Measurements from ENCODE around the gene PATL2.
"Not testable (repeated sequence)": the region's sequence is repeated elsewhere in the genome, so short reads cannot be mapped to it uniquely, and the experiment has no call there.

The PATL2 gene

DNA sequence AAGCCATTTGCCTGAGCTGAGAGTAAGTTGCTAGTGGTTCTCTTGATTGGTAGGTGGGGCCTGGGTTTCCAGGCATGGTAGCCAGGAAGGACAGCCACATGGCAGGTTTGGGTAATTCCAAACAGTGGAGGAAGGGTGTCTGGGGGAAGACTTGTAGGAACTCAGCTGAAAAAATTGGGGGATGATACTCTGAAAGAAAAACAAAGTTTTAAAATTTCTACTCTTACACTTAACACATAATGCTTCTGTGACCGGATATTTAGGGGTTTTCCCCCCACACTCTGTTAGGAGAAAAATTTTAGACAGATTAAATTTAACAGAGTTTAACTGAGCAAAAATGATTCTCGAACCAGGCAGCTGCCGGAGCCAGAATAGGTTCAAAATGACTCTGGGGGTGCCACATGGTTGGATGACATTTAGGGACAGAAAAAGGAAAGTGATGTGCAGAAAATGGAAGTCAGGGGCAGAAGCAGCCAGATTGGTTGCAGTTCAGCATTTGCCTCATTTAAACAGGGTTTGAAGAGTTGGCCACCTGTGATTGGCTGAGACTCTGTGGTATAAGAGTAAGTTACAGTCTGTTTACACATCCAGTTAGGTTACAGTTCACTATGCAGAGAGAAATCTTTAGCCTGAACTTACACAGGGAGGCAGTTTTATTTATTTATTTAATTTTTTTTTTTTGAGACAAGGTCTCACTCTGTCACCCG is 8.3 kb upstream of the PATL2 start:
- DNase-seq (ENCODE audit: low spot score): no peak

DNA sequence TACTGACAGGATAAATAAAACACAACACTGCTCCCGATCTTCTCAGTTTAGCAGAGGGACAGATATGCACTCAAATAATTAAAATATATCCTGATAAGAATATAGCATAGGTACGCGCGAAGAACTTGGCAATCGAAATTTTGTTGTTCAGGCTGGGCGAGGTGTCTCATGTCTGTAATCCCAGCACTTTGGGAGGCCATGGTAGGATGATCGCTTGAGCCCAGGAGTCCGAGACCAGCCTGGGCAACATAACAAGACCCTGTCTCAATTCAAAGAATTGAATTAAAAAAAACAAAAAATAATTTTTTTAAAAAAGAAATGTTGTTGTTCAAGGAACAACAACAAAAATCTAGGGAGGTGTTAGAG is 7.8 kb upstream of the PATL2 start:
- DNase-seq (ENCODE audit: low spot score): no peak

DNA sequence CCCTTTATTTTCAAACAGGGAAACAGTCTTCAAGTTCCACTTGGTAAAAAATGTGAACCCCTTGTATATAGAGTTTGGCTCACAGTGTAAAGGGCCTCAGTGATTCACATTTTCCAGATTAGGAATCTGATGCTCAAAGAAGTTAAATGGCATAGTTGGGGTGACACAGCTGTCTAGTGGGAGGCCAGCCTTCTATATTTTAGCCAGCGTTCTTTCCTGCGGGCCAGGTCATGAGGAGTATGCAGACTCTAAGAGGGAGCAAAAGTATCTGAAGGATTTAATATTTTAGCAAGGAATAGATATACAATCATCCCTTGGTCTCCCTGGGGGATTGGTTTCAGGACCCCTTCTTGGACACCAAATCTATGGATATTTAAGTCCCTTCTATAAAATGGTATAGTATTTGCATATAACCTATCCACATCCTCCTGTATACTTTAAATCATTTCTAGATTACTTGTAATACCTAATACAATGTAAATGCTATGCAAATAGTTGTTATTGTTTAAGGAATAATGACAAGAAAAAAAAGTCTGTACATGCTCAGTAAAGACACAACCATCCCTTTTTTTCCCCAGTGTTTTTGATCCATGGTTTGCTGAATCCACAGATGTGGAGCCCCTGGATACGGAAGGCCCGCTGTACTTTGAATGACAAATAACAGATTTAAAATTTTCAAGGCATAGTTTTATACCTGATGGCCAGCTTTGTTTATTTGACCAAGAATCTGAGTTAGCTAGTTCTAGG is 7.2 kb upstream of the PATL2 start:
- no peak for DNase-seq (ENCODE audit: low spot score)

DNA sequence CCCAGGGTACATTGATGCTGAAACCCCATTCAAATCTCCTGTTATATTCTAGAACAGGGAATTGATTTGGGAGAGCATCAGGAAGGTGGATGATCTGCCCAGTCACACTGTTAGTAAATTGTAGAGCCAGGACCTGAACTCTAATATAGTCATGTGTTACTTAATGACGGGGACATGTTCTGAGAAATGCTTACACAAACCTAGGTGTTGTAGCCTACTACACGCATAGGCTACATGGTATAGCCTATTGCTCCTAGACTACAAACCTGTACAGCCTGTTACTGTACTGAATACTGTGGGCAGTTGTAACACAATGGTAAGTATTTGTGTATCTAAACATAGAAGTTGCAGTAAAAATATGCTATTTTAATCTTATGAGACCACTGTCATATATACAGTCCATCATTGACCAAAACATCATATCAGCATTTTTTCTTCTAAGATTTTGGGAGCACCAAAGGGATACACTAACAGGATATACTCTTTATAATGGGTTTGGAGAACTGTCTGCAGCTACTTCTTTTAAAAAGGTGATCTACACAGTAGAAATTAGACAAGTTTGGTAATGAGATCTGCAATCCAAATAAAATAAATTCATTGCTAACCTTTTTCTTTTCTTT is 6.0 kb upstream of the PATL2 start:
- no peak for DNase-seq (ENCODE audit: low spot score)

DNA sequence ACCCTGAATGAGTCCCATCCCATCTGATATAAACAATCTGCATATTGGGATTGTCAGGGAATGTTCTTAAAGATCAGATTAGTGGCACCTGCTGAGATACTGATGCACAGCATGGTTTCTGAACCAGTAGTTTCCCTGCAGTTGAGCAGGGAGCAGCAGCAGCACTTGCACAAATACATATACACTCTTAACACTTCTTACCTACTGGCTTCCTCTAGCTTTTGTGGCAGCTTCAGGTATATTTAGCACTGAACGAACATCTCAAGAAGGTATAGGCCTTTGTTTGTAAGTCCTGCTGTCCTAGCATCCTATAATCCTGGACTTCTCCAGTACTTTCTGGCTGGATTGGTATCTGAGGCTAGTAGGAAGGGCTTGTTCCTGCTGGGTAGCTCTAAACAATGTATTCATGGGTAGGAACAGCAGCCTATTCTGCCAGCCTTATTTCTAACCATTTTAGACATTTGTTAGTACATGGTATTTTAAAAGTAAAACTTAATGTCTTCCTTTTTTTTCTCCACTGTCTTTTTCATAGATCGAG is 4.7 kb upstream of the PATL2 start:
- no peak for DNase-seq (ENCODE audit: low spot score)

DNA sequence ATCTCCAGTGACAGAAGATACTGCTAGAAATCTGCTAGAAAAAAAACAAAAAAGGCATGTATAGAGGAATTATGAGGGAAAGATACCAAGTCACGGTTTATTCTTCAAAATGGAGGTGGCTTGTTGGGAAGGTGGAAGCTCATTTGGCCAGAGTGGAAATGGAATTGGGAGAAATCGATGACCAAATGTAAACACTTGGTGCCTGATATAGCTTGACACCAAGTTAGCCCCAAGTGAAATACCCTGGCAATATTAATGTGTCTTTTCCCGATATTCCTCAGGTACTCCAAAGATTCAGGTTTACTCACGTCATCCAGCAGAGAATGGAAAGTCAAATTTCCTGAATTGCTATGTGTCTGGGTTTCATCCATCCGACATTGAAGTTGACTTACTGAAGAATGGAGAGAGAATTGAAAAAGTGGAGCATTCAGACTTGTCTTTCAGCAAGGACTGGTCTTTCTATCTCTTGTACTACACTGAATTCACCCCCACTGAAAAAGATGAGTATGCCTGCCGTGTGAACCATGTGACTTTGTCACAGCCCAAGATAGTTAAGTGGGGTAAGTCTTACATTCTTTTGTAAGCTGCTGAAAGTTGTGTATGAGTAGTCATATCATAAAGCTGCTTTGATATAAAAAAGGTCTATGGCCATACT is 4.1 kb upstream of the PATL2 start:
- no peak for DNase-seq (ENCODE audit: low spot score)

DNA sequence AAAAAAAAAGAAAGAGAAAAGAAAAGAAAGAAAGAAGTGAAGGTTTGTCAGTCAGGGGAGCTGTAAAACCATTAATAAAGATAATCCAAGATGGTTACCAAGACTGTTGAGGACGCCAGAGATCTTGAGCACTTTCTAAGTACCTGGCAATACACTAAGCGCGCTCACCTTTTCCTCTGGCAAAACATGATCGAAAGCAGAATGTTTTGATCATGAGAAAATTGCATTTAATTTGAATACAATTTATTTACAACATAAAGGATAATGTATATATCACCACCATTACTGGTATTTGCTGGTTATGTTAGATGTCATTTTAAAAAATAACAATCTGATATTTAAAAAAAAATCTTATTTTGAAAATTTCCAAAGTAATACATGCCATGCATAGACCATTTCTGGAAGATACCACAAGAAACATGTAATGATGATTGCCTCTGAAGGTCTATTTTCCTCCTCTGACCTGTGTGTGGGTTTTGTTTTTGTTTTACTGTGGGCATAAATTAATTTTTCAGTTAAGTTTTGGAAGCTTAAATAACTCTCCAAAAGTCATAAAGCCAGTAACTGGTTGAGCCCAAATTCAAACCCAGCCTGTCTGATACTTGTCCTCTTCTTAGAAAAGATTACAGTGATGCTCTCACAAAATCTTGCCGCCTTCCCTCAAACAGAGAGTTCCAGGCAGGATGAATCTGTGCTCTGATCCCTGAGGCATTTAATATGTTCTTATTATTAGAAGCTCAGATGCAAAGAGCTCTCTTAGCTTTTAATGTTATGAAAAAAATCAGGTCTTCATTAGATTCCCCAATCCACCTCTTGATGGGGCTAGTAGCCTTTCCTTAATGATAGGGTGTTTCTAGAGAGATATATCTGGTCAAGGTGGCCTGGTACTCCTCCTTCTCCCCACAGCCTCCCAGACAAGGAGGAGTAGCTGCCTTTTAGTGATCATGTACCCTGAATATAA is 2.2 kb upstream of the PATL2 start:
- DNase-seq (ENCODE audit: low spot score): no peak

DNA sequence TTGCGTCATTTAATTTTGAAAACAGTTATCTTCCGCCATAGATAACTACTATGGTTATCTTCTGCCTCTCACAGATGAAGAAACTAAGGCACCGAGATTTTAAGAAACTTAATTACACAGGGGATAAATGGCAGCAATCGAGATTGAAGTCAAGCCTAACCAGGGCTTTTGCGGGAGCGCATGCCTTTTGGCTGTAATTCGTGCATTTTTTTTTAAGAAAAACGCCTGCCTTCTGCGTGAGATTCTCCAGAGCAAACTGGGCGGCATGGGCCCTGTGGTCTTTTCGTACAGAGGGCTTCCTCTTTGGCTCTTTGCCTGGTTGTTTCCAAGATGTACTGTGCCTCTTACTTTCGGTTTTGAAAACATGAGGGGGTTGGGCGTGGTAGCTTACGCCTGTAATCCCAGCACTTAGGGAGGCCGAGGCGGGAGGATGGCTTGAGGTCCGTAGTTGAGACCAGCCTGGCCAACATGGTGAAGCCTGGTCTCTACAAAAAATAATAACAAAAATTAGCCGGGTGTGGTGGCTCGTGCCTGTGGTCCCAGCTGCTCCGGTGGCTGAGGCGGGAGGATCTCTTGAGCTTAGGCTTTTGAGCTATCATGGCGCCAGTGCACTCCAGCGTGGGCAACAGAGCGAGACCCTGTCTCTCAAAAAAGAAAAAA is 1.4 kb upstream of the PATL2 start:
- peak; percentile 26 for DNase-seq (ENCODE audit: low spot score)

DNA sequence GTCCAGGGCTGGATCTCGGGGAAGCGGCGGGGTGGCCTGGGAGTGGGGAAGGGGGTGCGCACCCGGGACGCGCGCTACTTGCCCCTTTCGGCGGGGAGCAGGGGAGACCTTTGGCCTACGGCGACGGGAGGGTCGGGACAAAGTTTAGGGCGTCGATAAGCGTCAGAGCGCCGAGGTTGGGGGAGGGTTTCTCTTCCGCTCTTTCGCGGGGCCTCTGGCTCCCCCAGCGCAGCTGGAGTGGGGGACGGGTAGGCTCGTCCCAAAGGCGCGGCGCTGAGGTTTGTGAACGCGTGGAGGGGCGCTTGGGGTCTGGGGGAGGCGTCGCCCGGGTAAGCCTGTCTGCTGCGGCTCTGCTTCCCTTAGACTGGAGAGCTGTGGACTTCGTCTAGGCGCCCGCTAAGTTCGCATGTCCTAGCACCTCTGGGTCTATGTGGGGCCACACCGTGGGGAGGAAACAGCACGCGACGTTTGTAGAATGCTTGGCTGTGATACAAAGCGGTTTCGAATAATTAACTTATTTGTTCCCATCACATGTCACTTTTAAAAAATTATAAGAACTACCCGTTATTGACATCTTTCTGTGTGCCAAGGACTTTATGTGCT is 721 bp upstream of the PATL2 start:
- DNase-seq (ENCODE audit: low spot score): no peak

DNA sequence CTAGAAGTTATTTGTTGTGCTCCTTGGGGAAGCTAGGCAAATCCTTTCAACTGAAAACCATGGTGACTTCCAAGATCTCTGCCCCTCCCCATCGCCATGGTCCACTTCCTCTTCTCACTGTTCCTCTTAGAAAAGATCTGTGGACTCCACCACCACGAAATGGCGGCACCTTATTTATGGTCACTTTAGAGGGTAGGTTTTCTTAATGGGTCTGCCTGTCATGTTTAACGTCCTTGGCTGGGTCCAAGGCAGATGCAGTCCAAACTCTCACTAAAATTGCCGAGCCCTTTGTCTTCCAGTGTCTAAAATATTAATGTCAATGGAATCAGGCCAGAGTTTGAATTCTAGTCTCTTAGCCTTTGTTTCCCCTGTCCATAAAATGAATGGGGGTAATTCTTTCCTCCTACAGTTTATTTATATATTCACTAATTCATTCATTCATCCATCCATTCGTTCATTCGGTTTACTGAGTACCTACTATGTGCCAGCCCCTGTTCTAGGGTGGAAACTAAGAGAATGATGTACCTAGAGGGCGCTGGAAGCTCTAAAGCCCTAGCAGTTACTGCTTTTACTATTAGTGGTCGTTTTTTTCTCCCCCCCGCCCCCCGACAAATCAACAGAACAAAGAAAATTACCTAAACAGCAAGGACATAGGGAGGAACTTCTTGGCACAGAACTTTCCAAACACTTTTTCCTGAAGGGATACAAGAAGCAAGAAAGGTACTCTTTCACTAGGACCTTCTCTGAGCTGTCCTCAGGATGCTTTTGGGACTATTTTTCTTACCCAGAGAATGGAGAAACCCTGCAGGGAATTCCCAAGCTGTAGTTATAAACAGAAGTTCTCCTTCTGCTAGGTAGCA is 657 bp downstream of the PATL2 start:
- DNase-seq (ENCODE audit: low spot score): no peak

DNA sequence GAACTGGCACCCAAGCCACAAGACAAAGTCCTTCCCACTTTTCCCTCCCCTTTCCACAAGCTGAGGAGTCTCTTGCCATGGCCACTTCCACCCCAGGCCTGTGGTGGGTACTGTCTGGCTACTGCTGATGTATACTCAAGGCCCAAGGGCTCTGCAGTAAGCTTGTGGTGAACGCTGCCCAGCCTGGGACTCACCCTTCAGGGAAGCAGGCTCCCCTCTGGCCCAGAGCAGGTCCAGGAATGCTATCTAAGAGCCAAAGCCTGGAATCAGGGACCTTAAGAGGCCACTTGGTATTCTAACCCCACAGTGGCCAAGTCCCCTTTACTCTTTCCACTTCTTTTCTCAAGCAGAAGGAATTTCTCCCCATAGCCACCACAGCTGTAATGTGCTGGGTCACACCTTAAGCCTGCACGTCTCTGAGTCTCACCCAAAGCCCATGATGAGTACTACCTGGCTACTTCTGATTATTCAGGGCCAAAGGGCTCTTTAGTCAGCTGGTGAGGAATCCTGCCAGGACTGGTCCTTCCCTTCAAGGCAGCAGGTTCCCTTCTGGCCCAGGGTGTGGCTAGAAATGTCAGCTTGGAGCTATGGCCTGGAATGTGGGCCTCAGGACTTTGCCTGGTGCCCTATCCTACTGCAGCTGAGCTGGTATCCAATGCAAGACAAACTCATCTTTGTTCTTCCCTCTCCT is 4.0 kb downstream of the PATL2 start:
- no peak for DNase-seq (ENCODE audit: low spot score)

DNA sequence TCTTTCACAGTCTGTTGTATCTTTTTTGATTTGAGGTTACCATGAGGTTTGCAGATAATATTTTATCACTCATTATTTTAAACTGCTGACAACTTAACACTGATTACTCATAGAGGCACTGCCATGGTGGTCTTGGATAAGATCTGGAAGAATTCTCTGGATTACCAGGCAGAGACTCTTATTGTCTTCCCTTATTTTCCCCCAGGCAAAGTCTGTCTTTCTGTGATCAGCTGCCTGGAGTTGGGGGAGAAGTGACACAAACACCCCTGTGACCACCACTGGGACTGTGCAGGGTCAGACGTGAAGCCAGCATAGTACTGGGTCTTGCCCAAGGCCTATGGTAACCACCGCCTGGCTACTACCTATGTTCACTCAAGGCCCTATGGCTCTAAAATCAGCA is 4.7 kb downstream of the PATL2 start:
- no peak for DNase-seq (ENCODE audit: low spot score)

DNA sequence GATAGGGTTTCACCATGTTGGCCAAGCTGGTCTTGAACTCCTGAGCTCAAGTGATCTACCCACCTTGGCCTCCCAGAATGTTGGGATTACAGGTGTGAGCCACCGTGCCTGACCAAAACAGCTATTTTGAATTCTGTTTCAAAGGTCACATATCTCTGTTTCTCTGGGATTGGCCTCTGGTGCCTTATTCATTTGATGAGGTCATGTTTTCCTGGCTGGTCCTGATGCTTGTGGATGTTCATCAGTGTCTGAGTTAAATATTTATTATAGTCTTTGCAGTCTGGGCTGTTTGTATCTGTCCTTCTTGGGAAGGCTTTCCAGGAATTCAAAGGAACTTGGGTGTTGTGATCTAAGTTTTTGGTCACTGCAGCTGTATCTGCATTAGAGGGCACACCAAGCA is 5.1 kb downstream of the PATL2 start:
- no peak for DNase-seq (ENCODE audit: low spot score)

DNA sequence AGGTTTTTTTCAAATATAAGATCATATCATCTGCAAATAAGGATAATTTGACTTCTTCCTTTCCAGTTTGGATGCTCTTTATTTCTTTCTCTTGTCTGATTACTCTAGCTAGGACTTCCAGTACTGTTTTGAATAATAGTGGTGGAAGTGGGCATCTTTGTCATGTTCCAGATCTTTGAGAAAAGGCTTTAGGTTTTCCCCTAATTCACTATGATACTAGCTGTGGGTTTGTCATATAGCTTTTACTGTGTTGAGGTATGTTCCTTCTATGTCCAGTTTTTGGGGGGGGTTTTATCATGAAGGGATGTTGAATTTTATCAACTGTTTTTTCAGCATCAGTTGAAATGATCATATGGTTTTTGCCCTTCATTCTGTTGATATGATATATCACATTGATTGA is 10.4 kb downstream of the PATL2 start:
- not testable (repeated sequence) for DNase-seq (ENCODE audit: low spot score)

DNA sequence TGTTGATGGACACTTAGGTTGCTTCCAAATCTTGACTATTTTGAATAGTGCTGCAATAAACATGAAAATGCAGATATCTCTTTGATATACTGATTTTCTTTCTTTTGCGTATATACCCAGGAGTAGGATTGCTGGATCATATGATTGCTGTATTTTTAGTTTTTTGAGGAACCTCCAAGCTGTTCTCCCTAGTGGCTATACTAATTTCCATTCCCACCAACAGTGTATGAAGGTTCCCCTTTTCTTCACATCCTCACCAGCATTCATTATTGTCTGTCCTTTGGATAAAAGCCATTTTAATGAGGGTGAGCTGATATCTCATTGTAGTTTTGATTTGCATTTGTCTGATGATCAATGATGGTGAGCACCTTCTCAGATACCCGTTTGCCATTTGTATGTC is 12.5 kb downstream of the PATL2 start:
- no peak for DNase-seq (ENCODE audit: low spot score)

DNA sequence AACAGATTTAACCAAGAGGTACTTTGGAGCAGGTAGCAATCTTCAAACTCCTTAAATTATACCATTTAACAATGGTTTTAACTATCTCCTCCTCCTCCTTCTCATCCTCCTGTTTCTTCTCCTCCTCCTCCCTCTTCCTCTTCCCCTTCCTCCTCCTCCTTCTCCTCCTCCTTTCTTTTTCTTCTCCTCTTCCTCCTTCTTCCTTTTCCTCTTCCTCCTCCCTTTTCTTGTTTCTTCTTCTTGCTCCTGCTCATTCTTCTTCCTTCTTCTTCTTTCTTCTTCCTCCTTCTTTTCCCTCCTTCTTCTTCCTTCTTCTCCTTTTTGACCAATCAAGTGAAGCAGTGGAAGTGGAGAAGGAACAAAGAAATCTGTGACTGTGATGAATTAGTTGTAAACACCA is 14.1 kb downstream of the PATL2 start:
- no peak for DNase-seq (ENCODE audit: low spot score)

DNA sequence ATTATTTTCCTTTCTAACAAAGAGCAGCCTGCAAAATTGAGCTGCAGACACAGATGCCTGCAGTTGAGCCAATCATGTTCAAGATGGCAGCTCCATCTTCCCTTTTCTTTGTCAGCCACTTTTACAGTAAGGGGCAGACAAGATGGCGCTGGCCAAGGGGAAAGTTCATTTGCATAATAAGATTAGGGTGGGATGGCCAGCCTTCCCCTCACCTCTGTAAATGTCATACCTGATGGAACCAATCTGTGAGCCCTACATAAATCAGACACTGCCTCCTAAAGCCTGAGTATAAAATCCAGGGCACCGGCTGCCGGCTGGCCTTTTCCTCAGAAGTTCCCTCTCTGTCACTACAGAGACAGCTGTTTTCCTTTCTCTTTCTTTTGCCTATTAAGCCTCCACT is 15.8 kb downstream of the PATL2 start:
- no peak for DNase-seq (ENCODE audit: low spot score)

DNA sequence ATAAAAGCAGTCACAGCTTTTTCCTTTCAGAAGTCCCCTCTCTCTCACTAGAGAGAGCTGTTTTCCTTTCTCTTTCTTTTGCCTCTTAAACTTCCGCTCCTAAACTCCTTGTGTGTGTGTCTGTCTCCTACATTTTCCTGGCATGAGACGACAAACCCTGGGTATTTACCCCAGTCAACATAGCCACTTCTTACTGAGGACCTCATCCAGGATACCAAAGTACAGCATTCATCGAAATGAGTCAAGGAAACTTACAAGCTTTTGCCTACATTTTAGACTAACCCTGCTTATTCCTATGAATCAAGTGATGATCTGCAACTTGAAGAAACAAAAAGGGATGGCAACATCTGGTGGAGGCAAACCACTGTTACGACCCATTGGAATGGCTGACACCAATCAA is 16.7 kb downstream of the PATL2 start:
- no peak for DNase-seq (ENCODE audit: low spot score)

DNA sequence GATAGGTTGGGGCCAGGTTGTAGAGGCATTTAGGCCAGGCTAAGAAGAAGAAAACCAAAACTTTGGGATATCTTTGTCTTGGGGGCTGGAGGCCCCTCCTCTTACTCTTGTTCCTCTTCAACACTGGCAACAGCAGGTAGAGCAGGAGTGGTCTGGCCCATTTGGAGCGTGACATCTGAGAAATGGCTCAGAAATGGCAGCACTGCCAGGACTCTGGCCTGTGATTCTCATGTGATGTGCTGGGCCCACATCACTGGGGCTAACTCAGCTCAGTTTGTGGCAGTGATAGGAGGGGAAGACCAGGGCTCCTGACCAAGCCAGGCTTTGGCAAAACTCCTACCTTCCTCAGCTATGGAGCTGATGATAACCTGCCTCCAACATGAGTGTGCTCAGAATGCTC is 18.5 kb downstream of the PATL2 start:
- no peak for DNase-seq (ENCODE audit: low spot score)
